OCI-LY7 (cell line): ENCODE measurements around the gene CLCA2. TPM values are rescaled to one million over a fixed set of nuclear protein-coding genes. Genes with fewer than 3 reads are reported as not detected.

ENCODE experiments used
- BruUV-seq: library from RNA; stranded (reverse); fragments of 400-500 nt; replicated peaks from 2 replicates; lab custom pipeline; 2021; lab: Mats Ljungman, UMichigan
- CTCF ChIA-PET: fragments of 300-600 bp; sonication (Branson Sonifier 250); formaldehyde crosslinking; loops from one replicate; lab custom pipeline; 2022; ENCODE audit warnings: antibody characterized with exemption; ENCODE audit not compliant: unreplicated experiment; lab: Charles Lee
- POLR2A ChIA-PET: fragments of 300-600 bp; sonication (Branson Sonifier 250); formaldehyde crosslinking; loops from one replicate; lab custom pipeline; 2022; ENCODE audit warnings: antibody characterized with exemption; lab: Charles Lee
- DNase-seq: peaks from one replicate; pipeline ENCODE4 v3.0.0-alpha.2; 2015; ENCODE audit warnings: low spot score
- H2AFZ ChIP-seq: fragments of 200-600 bp; sonication (generic), shearing (Covaris generic); 2 replicates; pipeline ENCODE4 v1.6.1; 2014; ENCODE audit warnings: mild to moderate bottlenecking, antibody characterized with exemption, low read length, moderate library complexity
- H3K27ac ChIP-seq: fragments of 200-600 bp; sonication (generic); 2 replicates; pipeline ENCODE4 v1.5.1; 2014; ENCODE audit warnings: mixed run types, low read depth, mild to moderate bottlenecking, moderate library complexity, low read length, inconsistent platforms; ENCODE audit not compliant: poor library complexity, severe bottlenecking
- H3K36me3 ChIP-seq: fragments of 200-600 bp; sonication (generic); 2 replicates; pipeline ENCODE4 v1.6.1; 2014; ENCODE audit warnings: mild to moderate bottlenecking, antibody characterized with exemption, low read length, moderate library complexity, mixed read lengths; ENCODE audit not compliant: insufficient read depth
- H3K4me1 ChIP-seq: fragments of 200-600 bp; sonication (generic); 2 replicates; pipeline ENCODE4 v1.5.1; 2014; ENCODE audit warnings: mild to moderate bottlenecking, low read length; ENCODE audit not compliant: insufficient read depth, poor library complexity, severe bottlenecking
- H3K4me2 ChIP-seq: fragments of 200-600 bp; sonication (generic); 2 replicates; pipeline ENCODE4 v1.6.1; 2014; ENCODE audit warnings: mild to moderate bottlenecking, low read length
- H3K4me3 ChIP-seq: fragments of 200-600 bp; sonication (generic); 2 replicates; pipeline ENCODE4 v1.5.1; 2014; ENCODE audit warnings: mild to moderate bottlenecking, low read depth, low read length; ENCODE audit not compliant: poor library complexity, severe bottlenecking
- H3K79me2 ChIP-seq: fragments of 200-600 bp; sonication (generic); 2 replicates; pipeline ENCODE4 v1.6.1; 2016; ENCODE audit warnings: low read depth, mild to moderate bottlenecking, low read length, moderate library complexity, mixed read lengths; ENCODE audit not compliant: insufficient read depth
- H3K9me2 ChIP-seq: fragments of 200-600 bp; sonication (generic); 2 replicates; pipeline ENCODE4 v1.6.1; 2016; ENCODE audit warnings: mild to moderate bottlenecking, low read length, mixed read lengths; ENCODE audit not compliant: insufficient read depth
- H3K9me3 ChIP-seq: fragments of 200-600 bp; sonication (generic); 2 replicates; pipeline ENCODE4 v1.6.1; 2014; ENCODE audit warnings: mild to moderate bottlenecking, mixed run types, low read length, mixed read lengths
- H4K20me1 ChIP-seq: fragments of 200-600 bp; sonication (generic); 2 replicates; pipeline ENCODE4 v1.6.1; 2014; ENCODE audit warnings: mild to moderate bottlenecking, antibody characterized with exemption, low read length, moderate library complexity, mixed read lengths; ENCODE audit not compliant: insufficient read depth
- CTCF ChIP-seq: fragments of 200-600 bp; sonication (generic); conservative IDR thresholded peaks from 2 replicates; pipeline ENCODE4 v1.5.1; 2014; ENCODE audit warnings: mild to moderate bottlenecking, antibody characterized with exemption, low read length, moderate library complexity, mixed read lengths
- EZH2phosphoT487 ChIP-seq: fragments of 200-600 bp; sonication (generic); IDR thresholded peaks from 2 replicates; pipeline ENCODE4 v1.6.1; 2018; ENCODE audit warnings: low read depth, borderline replicate concordance, mild to moderate bottlenecking, mixed run types, antibody characterized with exemption, low read length, moderate library complexity, mixed read lengths
- intact Hi-C: fragments of 100-400 bp; cut with micrococcal nuclease; formaldehyde crosslinking; loops from one replicate; pipeline ENCODE4 v1.10.0; 2022; ENCODE audit not compliant: unreplicated experiment
- total RNA-seq, 2 experiments: library from RNA; depleted of rRNA in 1 of 2; stranded (reverse); fragments of >200 nt in 1 of 2; shearing (Covaris generic) in 1 of 2; gene quantifications; 2 replicates each; pipeline ENCODE4 v1.2.3, GENCODE V29; 2014 to 2022

CLCA2 gene
- total RNA-seq, 2 experiments from 2014 or later: not detected

- intact Hi-C loops: no loop called here
- CTCF ChIA-PET: no interaction called here
These were observed 46.6 kb upstream of the CLCA2 start for GRCh38 chr1:86377341-86377740.

GRCh38 chr1:86378813-86379212, 45.2 kb upstream of the CLCA2 start:
- Histone ChIP-seq H3K4me3 (no peak overlapping the region), H4K20me1 (no peaks in the 10 kb centered on the region), H2AFZ (no peak overlapping the region), H3K27ac (no peak overlapping the region), H3K9me2 (no peaks in the 10 kb centered on the region), H3K4me2 (no peak overlapping the region), H3K36me3 (peaks cover 50% of the 10 kb centered on the region), H3K79me2 (no peaks in the 10 kb centered on the region), H3K9me3 (peaks cover 17% of the 10 kb centered on the region), H3K4me1 (no peaks in the 10 kb centered on the region)
- TF ChIP-seq EZH2phosphoT487 (no peak), CTCF (no peak)
- ChIA-PET POLR2A (no interaction called here), CTCF (no interaction called here)
- intact Hi-C loops: no loop called here
- no TSS peak for BruUV-seq
- no peak for DNase-seq

More at GRCh38 chr1:86377341-86377740, 46.6 kb upstream of the CLCA2 start:
- no TSS peak for BruUV-seq
- H3K4me2 ChIP-seq: no peak overlapping the region
- peak; percentile 24 for DNase-seq
- no peaks in the 10 kb centered on the region for H3K4me1 ChIP-seq
- H3K36me3 ChIP-seq: peaks cover 54% of the 10 kb centered on the region
- no peak overlapping the region for H3K27ac ChIP-seq
- H3K4me3 ChIP-seq: no peak overlapping the region
- TF ChIP-seq CTCF (no peak), EZH2phosphoT487 (no peak)
- no peak overlapping the region for H2AFZ ChIP-seq
- POLR2A ChIA-PET: interaction anchor here (0.6 kb wide), 1 partner anchor 589 kb away, joined by 3 read pairs; no protein-coding TSS in a partner anchor
- peaks cover 17% of the 10 kb centered on the region for H3K9me3 ChIP-seq
- no peaks in the 10 kb centered on the region for H3K9me2 ChIP-seq
- no peaks in the 10 kb centered on the region for H4K20me1 ChIP-seq
- no peaks in the 10 kb centered on the region for H3K79me2 ChIP-seq

- Histone ChIP-seq H4K20me1 (no peaks in the 10 kb centered on the region), H3K27ac (no peak overlapping the region), H3K4me1 (no peaks in the 10 kb centered on the region), H3K79me2 (no peaks in the 10 kb centered on the region), H3K36me3 (peaks cover 38% of the 10 kb centered on the region), H3K4me3 (no peak overlapping the region), H3K9me2 (no peaks in the 10 kb centered on the region), H2AFZ (no peak overlapping the region), H3K9me3 (peaks cover 17% of the 10 kb centered on the region), H3K4me2 (no peak overlapping the region)
- ChIA-PET POLR2A (interaction anchor here (0.5 to 1.0 kb wide), 3 partner anchors 12 to 860 kb away, joined by 3 read pairs; no protein-coding TSS in a partner anchor), CTCF (no interaction called here)
- BruUV-seq: no TSS peak
- TF ChIP-seq EZH2phosphoT487: no peak
- peak; percentile 95 for TF ChIP-seq CTCF
- intact Hi-C loops: loop anchor here (1.0 to 5.0 kb wide), 3 partner anchors 92 to 322 kb away; partner anchors contain the start of gene SH3GLB1
- peak; percentile 69 for DNase-seq
These were observed 43.6 kb upstream of the CLCA2 start for GRCh38 chr1:86380257-86380861.
